HepG2 (cell line): ENCODE data around the gene SDC4. TPM values are rescaled to one million over a fixed set of nuclear protein-coding genes. Genes with fewer than 3 reads are reported as not detected.

Source experiments
- CENPX ChIP-seq: sonication (generic); formaldehyde crosslinking; IDR thresholded peaks from 2 replicates; pipeline ENCODE4 v1.9.0; 2021; ENCODE audit warnings: mild to moderate bottlenecking, missing genetic modification reagents, moderate library complexity
- DR1 ChIP-seq: sonication (generic); formaldehyde crosslinking; IDR thresholded peaks from 2 replicates; pipeline ENCODE4 v1.8.0; 2021; ENCODE audit warnings: mild to moderate bottlenecking, missing genetic modification reagents, inconsistent platforms
- FIP1L1 ChIP-seq: fragments of 200-400 bp; formaldehyde crosslinking; IDR thresholded peaks from 2 replicates; pipeline ENCODE4 v1.6.1; 2018; ENCODE audit warnings: low read depth, mild to moderate bottlenecking, low read length, moderate library complexity, borderline replicate concordance; ENCODE audit not compliant: insufficient read depth
- GFI1 ChIP-seq: sonication (generic); formaldehyde crosslinking; IDR thresholded peaks from 2 replicates; pipeline ENCODE4 v1.5.0; 2020; ENCODE audit warnings: missing genetic modification reagents, mild to moderate bottlenecking, borderline replicate concordance
- NFRKB ChIP-seq: fragments of 450-650 bp; IDR thresholded peaks from 2 replicates; pipeline ENCODE4 v1.6.1; 2017
- NR1H2 ChIP-seq: sonication (generic); formaldehyde crosslinking; IDR thresholded peaks from 2 replicates; pipeline ENCODE4 v1.8.1; 2022; ENCODE audit warnings: low read depth, missing genetic modification reagents, borderline replicate concordance
- PHF8 ChIP-seq: sonication (generic); formaldehyde crosslinking; IDR thresholded peaks from 2 replicates; pipeline ENCODE4 v1.5.0; 2020; ENCODE audit warnings: missing genetic modification reagents
- RFXAP ChIP-seq: sonication (generic); formaldehyde crosslinking; IDR thresholded peaks from 2 replicates; pipeline ENCODE4 v1.4.0; 2020; ENCODE audit warnings: missing genetic modification reagents, borderline replicate concordance
- ZFY ChIP-seq: sonication (generic); formaldehyde crosslinking; IDR thresholded peaks from 2 replicates; pipeline ENCODE4 v1.4.0; 2020; ENCODE audit warnings: missing genetic modification reagents
- ZNF17 ChIP-seq: sonication (generic); formaldehyde crosslinking; IDR thresholded peaks from 2 replicates; pipeline ENCODE4 v1.5.0; 2020; ENCODE audit warnings: mild to moderate bottlenecking, missing genetic modification reagents
- ZNF235 ChIP-seq: sonication (generic); formaldehyde crosslinking; IDR thresholded peaks from 2 replicates; pipeline ENCODE4 v1.8.1; 2023; ENCODE audit warnings: mild to moderate bottlenecking, missing genetic modification reagents, borderline replicate concordance
- ZNF382 ChIP-seq: sonication (generic); formaldehyde crosslinking; IDR thresholded peaks from 2 replicates; pipeline ENCODE4 v1.5.0; 2020; ENCODE audit warnings: missing genetic modification reagents, mild to moderate bottlenecking, borderline replicate concordance
- ZNF484 ChIP-seq: sonication (generic); formaldehyde crosslinking; IDR thresholded peaks from 2 replicates; pipeline ENCODE4 v1.5.1; 2020; ENCODE audit warnings: mild to moderate bottlenecking, low read depth, missing genetic modification reagents, borderline replicate concordance
- ZNF549 ChIP-seq: sonication (generic); formaldehyde crosslinking; IDR thresholded peaks from 2 replicates; pipeline ENCODE4 v1.5.0; 2020; ENCODE audit warnings: missing genetic modification reagents
- ZNF713 ChIP-seq: sonication (generic); formaldehyde crosslinking; IDR thresholded peaks from 2 replicates; pipeline ENCODE4 v1.4.0; 2020; ENCODE audit warnings: mild to moderate bottlenecking, missing genetic modification reagents
- ZNF776 ChIP-seq: sonication (generic); formaldehyde crosslinking; IDR thresholded peaks from 2 replicates; pipeline ENCODE4 v1.4.0; 2020; ENCODE audit warnings: mild to moderate bottlenecking, missing genetic modification reagents
- ZSCAN30 ChIP-seq: sonication (generic); formaldehyde crosslinking; IDR thresholded peaks from 2 replicates; pipeline ENCODE4 v1.5.0; 2020; ENCODE audit warnings: mild to moderate bottlenecking, missing genetic modification reagents
- polyA plus RNA-seq, 8 experiments: library from polyadenylated mRNA; depleted of rRNA in 3 of 8; stranded (reverse) in 7 of 8; unstranded in 1 of 8; fragments of >200 nt; fragmentation: Illumina TruSeq in 4 of 8; extraction: Trizol in 4 of 8; gene quantifications; 2 replicates each; pipeline versions ENCODE4 v1.2.1 to v1.2.3, GENCODE V29; 2011 to 2016; ENCODE audit warnings: low read depth in 4 of 8, missing spikeins in 1 of 8, mixed read lengths in 1 of 8; ENCODE audit not compliant: insufficient read depth in 1 of 8
- total RNA-seq, 5 experiments: library from RNA; depleted of rRNA; stranded (reverse); fragments of >200 nt; fragmentation: Illumina TruSeq; extraction: Trizol; gene quantifications; 2 replicates each; pipeline ENCODE4 v1.2.3, GENCODE V29; 2016; ENCODE audit warnings: low read depth in 1 of 5
- TF ChIP-seq, protein P1 (sequence below): sonication (generic); formaldehyde crosslinking; IDR thresholded peaks from 2 replicates; pipeline ENCODE4 v1.4.0; 2020; ENCODE audit warnings: missing genetic modification reagents, borderline replicate concordance
- TF ChIP-seq, protein P2 (sequence below): sonication (generic); formaldehyde crosslinking; IDR thresholded peaks from 2 replicates; pipeline ENCODE4 v1.9.0; 2021; ENCODE audit warnings: missing genetic modification reagents, borderline replicate concordance
- TF ChIP-seq, protein P3 (sequence below): IDR thresholded peaks from 2 replicates; pipeline ENCODE4 v1.6.1; 2016; ENCODE audit warnings: mild to moderate bottlenecking, missing biosample characterization, missing genetic modification reagents
- TF ChIP-seq, protein P4 (sequence below): sonication (generic); formaldehyde crosslinking; IDR thresholded peaks from 2 replicates; pipeline ENCODE4 v1.8.0; 2022; ENCODE audit warnings: mild to moderate bottlenecking, missing genetic modification reagents, moderate library complexity

SDC4 gene
- total and polyA plus RNA-seq, 2 of the 13 experiments (the other 11 are each of a cell fraction or from before 2014, with no cell fraction given): 49.0 to 65.1 TPM

DNA sequence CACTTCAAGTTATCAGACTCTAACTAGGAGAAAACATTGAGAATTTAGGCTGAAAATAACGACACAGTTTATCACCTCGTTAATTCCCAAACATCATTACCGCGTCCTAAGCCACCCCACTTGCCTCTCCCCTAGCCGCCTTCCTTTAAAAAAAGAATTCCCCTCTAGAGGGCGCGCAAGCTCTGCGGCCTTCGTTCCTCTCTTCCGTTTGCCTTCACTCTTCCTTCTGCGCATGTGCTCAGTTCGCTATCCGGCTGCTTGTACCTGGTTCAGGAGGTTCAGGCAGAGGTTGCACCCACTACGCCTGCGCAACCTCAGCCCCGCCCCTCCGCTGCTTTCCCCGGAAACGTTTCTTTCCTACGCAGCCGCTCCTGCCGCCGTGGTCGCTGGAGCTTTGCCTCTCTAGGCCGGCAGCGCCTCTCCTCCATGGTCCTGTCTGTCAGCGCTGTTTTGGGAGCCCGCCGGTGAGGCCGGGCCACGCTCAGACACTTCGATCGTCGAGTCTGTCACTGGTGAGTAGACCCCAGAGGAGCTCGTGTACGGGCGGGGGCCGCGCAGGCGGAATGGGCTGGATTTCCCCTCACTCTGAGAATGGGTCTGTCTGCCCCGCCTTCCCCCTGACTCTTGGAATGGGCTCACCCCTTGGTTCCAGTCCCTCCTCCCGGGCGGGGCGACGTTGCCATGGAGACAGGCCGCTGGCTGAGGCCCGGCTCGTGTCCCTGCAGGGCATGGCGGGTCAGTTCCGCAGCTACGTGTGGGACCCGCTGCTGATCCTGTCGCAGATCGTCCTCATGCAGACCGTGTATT lies 14.8 kb upstream of the SDC4 start, which contains the start of gene SYS1 (continued):
- TF ChIP-seq GFI1 (CRISPR knock-in tag): no peak
- TF ChIP-seq ZNF713: peak; percentile 95; the same call in 1 of the 2 replicates
- TF ChIP-seq RFXAP: peak; percentile 27; the same call in 1 of the 2 replicates
- TF ChIP-seq ZSCAN30 (CRISPR knock-in tag): no peak
- TF ChIP-seq ZNF484: 0 out of 2 replicates have a peak, but pooled peaks have one; percentile 28
- TF ChIP-seq ZNF235 (CRISPR knock-in tag): peak; percentile 79; the same call in 1 of the 2 replicates
- peak; percentile 100 for TF ChIP-seq PHF8
- no peak for TF ChIP-seq ZNF17 (CRISPR knock-in tag)
- TF ChIP-seq, protein P1, sequence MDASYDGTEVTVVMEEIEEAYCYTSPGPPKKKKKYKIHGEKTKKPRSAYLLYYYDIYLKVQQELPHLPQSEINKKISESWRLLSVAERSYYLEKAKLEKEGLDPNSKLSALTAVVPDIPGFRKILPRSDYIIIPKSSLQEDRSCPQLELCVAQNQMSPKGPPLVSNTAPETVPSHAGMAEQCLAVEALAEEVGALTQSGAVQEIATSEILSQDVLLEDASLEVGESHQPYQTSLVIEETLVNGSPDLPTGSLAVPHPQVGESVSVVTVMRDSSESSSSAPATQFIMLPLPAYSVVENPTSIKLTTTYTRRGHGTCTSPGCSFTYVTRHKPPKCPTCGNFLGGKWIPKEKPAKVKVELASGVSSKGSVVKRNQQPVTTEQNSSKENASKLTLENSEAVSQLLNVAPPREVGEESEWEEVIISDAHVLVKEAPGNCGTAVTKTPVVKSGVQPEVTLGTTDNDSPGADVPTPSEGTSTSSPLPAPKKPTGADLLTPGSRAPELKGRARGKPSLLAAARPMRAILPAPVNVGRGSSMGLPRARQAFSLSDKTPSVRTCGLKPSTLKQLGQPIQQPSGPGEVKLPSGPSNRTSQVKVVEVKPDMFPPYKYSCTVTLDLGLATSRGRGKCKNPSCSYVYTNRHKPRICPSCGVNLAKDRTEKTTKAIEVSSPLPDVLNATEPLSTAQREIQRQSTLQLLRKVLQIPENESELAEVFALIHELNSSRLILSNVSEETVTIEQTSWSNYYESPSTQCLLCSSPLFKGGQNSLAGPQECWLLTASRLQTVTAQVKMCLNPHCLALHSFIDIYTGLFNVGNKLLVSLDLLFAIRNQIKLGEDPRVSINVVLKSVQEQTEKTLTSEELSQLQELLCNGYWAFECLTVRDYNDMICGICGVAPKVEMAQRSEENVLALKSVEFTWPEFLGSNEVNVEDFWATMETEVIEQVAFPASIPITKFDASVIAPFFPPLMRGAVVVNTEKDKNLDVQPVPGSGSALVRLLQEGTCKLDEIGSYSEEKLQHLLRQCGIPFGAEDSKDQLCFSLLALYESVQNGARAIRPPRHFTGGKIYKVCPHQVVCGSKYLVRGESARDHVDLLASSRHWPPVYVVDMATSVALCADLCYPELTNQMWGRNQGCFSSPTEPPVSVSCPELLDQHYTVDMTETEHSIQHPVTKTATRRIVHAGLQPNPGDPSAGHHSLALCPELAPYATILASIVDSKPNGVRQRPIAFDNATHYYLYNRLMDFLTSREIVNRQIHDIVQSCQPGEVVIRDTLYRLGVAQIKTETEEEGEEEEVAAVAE (CRISPR knock-in tag): peak; percentile 92
- TF ChIP-seq NFRKB: no peak
- peak; percentile 86 for TF ChIP-seq ZNF776 (CRISPR knock-in tag)
- peak; percentile 79 for TF ChIP-seq DR1 (CRISPR knock-in tag)
- no peak for TF ChIP-seq NR1H2 (CRISPR knock-in tag)
- peak; percentile 92 for TF ChIP-seq ZFY
- TF ChIP-seq, protein P2, sequence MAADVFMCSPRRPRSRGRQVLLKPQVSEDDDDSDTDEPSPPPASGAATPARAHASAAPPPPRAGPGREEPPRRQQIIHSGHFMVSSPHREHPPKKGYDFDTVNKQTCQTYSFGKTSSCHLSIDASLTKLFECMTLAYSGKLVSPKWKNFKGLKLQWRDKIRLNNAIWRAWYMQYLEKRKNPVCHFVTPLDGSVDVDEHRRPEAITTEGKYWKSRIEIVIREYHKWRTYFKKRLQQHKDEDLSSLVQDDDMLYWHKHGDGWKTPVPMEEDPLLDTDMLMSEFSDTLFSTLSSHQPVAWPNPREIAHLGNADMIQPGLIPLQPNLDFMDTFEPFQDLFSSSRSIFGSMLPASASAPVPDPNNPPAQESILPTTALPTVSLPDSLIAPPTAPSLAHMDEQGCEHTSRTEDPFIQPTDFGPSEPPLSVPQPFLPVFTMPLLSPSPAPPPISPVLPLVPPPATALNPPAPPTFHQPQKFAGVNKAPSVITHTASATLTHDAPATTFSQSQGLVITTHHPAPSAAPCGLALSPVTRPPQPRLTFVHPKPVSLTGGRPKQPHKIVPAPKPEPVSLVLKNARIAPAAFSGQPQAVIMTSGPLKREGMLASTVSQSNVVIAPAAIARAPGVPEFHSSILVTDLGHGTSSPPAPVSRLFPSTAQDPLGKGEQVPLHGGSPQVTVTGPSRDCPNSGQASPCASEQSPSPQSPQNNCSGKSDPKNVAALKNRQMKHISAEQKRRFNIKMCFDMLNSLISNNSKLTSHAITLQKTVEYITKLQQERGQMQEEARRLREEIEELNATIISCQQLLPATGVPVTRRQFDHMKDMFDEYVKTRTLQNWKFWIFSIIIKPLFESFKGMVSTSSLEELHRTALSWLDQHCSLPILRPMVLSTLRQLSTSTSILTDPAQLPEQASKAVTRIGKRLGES (CRISPR knock-in tag): no peak
- TF ChIP-seq FIP1L1: peak; percentile 98
- TF ChIP-seq, protein P3, sequence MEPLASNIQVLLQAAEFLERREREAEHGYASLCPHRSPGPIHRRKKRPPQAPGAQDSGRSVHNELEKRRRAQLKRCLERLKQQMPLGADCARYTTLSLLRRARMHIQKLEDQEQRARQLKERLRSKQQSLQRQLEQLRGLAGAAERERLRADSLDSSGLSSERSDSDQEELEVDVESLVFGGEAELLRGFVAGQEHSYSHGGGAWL (CRISPR knock-in tag): peak; percentile 93
- TF ChIP-seq ZNF382: no peak
- TF ChIP-seq ZNF549 (CRISPR knock-in tag): no peak; the same call in 1 of the 2 replicates
- no peak for TF ChIP-seq CENPX (CRISPR knock-in tag)
- TF ChIP-seq, protein P4, sequence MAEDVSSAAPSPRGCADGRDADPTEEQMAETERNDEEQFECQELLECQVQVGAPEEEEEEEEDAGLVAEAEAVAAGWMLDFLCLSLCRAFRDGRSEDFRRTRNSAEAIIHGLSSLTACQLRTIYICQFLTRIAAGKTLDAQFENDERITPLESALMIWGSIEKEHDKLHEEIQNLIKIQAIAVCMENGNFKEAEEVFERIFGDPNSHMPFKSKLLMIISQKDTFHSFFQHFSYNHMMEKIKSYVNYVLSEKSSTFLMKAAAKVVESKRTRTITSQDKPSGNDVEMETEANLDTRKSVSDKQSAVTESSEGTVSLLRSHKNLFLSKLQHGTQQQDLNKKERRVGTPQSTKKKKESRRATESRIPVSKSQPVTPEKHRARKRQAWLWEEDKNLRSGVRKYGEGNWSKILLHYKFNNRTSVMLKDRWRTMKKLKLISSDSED (CRISPR knock-in tag): no peak
